ENCODE results near the gene DPEP3.
A peak's percentile ranks its signal among the peaks of the same experiment; 100 is the strongest.

DPEP3 gene

GRCh38 chr16:67966549-67967182 lies 13.6 kb downstream of the DPEP3 start:
- peak; percentile 14 for DNase-seq

- DNase-seq, result no peak
Measured at GRCh38 chr16:67965668-67966548, 14.4 kb downstream of the DPEP3 start.

- DNase-seq, result no peak
Measured at GRCh38 chr16:67964477-67965131, 15.7 kb downstream of the DPEP3 start.

- DNase-seq, result no peak
Measured at GRCh38 chr16:67963662-67964321, 16.5 kb downstream of the DPEP3 start.

- no peak for DNase-seq
Measured at GRCh38 chr16:67963292-67963661, 17.0 kb downstream of the DPEP3 start.

GRCh38 chr16:67962135-67962534 lies 18.2 kb downstream of the DPEP3 start:
- no peak for DNase-seq

- DNase-seq, result no peak
Measured at GRCh38 chr16:67961551-67961957, 18.7 kb downstream of the DPEP3 start.

GRCh38 chr16:67959536-67960329 lies 20.6 kb downstream of the DPEP3 start:
- DNase-seq, result no peak

GRCh38 chr16:67957622-67958021 lies 22.7 kb downstream of the DPEP3 start:
- no peak for DNase-seq

GRCh38 chr16:67954421-67955196 lies 25.7 kb downstream of the DPEP3 start:
- DNase-seq, result no peak

- no peak for DNase-seq
Measured at GRCh38 chr16:67953641-67954375, 26.5 kb downstream of the DPEP3 start.

- no peak for DNase-seq
Measured at GRCh38 chr16:67951485-67951884, 28.8 kb downstream of the DPEP3 start.

- no peak for DNase-seq
Measured at GRCh38 chr16:67950335-67950843, 29.9 kb downstream of the DPEP3 start.

- DNase-seq, result no peak
Measured at GRCh38 chr16:67949645-67950044, 30.7 kb downstream of the DPEP3 start.

GRCh38 chr16:67948015-67948414 lies 32.3 kb downstream of the DPEP3 start:
- DNase-seq, result no peak

GRCh38 chr16:67946966-67947558 lies 33.2 kb downstream of the DPEP3 start:
- no peak for DNase-seq

GRCh38 chr16:67946128-67946569 lies 34.1 kb downstream of the DPEP3 start:
- no peak for DNase-seq

- DNase-seq, result no peak
Measured at GRCh38 chr16:67945392-67945933, 34.8 kb downstream of the DPEP3 start.

GRCh38 chr16:67944690-67945391 lies 35.5 kb downstream of the DPEP3 start:
- no peak for DNase-seq

All from kidney glomerular epithelial cell (primary cell).